GM21737 (cell line): ENCODE data around the gene USP7.

Source experiments
- ATAC-seq: cut with Tn5 transposase; IDR thresholded peaks from one replicate; pipeline ENCODE4 v1.9.1; 2021; ENCODE audit warnings: mild to moderate bottlenecking, moderate library complexity; ENCODE audit not compliant: unreplicated experiment

USP7 gene

GRCh38 chr16:8865145-8865882 lies 98.4 kb downstream of the USP7 start:
- no peak for ATAC-seq

GRCh38 chr16:8864480-8865110 lies 99.1 kb downstream of the USP7 start:
- ATAC-seq: no peak

DNA sequence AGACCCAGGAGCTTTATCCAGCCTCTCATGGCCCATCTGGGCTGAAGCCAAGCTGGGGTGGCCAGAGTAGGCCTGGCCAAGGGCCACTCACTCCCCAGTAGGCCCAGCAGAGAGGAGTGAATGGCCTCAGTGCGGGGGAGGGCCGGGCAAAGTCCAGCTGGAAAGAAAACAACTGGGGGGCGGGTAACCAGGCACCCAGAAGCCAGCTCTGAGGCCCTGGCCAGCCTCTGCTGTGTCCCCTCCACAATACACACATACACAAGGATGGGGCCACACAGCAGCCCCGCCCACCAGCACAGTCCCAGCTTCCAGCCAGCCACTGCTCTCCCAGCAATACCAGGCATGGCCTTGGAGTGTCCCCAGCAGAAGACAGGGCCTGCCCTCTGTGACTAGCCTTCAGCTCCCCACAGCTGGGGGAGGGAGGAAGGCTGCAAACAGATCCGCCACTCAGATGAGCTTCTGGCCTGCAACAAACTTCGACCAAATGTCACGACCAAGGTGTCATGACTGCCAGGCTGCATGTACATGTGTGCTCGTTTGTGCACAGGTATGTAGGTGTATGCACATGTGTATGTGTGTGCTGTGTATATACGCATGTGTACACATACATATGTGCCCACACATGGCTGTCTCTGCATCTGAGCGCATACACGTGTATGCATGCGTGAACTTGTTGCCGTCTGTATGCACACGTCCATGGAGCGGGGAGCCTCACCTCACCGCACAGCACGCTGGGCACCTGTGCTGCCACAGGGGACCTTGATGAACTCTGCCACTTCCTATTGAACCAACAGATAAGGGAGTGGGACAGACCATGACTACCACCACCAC lies 99.9 kb downstream of the USP7 start:
- no peak for ATAC-seq

GRCh38 chr16:8862309-8863130 lies 101.2 kb downstream of the USP7 start:
- no peak for ATAC-seq

DNA sequence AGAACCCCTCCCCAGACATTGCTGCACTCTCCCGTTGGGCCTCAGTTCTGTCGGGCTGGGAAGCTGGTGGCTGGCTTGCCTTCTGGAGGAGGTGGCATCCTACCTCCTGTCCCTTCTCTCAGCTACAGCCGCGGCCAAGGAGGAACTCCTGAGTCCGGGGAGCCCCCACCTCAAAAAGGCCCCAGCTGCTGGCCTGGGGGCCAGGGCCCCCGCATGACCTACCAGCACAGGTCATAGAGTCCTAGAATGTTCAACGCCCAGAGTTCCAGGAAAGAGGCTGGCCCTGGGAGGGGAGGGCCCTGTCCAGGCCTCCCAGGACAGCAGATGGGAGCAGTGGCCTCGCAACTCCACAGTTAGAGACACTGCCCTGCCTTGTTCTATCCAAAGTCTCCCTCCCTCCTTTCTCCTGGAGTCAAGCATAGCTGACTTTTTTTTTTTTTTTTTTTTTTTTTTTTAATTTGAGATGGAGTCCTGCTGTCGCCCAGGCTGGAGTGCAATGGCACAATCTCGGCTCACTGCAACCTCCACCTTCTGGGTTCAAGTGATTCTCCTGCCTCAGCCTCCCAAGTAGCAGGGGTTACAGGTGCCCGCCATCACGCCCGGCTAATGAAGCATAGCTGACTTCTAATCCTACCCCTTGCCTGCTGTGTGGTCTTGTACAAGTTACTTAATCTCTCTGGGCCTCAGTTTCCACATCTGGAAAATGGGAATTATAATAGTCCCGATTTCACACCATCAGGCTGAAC lies 102.0 kb downstream of the USP7 start:
- no peak for ATAC-seq

GRCh38 chr16:8859913-8860881 lies 103.5 kb downstream of the USP7 start:
- ATAC-seq: no peak

GRCh38 chr16:8858994-8859912 lies 104.5 kb downstream of the USP7 start:
- ATAC-seq: no peak

DNA sequence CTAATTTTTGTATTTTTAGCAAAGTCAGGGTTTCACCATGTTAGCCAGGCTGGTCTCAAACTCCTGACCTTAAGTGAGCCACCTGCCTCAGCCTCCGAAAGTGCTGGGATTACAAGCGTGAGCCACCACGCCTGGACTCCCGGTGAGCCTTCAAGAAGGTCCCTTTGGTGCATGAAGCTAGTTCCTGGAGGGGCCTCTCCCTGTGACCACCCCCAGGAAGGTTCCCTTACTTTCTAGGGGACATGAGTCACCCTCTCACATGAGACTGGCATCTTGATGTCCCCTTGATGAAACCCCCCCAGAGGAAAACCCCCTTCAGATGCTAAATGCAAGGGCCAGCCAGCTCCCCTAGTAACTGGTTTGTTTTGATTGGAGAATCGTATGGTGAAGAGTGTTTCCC lies 107.7 kb downstream of the USP7 start:
- ATAC-seq: no peak

DNA sequence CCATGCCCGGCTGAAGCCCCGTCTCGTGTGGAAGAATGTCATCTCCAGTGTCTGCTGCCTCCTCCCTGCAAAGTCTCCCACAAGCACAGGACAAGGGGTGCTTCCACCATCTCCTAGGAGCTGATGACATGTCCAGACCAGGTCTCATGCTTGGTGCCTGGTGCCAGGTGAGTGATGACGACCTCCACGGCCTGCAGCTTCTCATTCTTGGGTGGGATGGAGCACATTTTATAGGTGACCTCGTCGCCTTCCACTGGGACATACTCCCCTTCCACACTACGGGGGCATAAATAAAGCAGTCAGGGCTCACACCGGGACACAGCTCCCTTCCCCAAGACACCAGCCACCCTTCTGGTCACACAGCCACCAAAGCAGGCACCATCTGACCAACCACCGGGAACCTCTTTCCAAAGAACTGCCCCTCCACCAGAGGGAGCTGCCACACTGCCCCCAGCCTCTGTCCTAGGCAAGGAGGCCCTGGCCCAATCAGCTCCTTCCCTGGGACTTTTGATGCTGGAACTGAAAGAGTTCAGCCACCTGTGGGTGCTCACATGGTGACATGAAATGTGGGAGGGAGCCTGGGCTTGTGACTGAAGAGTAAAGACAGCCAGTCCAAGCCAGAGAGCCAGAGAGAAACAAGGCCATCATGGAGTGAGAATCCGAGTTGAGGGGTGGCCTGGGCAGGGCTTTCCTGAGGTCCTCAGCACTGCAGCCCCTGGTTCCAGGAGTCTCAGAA lies 108.5 kb downstream of the USP7 start:
- no peak for ATAC-seq

GRCh38 chr16:8854298-8854948 lies 109.3 kb downstream of the USP7 start:
- no peak for ATAC-seq

GRCh38 chr16:8853611-8854010 lies 110.1 kb downstream of the USP7 start:
- ATAC-seq: no peak

DNA sequence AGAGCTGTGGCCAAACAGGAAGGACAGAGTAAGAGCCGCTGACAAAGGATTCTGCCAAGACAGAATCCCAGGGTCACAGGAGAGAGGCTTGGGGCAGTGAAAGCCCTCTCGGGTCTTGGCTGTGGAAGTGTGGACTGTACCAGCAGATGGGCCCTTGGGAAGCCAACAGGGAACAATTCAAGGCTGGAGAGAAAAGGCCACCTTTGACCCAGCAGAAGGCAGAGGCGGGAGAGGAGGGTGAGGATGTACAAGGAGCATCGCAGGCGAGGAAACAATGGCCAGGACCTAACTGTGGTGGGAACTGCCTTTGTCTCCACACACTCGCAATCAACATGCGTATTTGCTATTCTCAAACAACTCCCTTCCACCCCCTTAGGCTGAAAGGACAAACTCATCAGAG lies 110.6 kb downstream of the USP7 start:
- ATAC-seq: no peak

DNA sequence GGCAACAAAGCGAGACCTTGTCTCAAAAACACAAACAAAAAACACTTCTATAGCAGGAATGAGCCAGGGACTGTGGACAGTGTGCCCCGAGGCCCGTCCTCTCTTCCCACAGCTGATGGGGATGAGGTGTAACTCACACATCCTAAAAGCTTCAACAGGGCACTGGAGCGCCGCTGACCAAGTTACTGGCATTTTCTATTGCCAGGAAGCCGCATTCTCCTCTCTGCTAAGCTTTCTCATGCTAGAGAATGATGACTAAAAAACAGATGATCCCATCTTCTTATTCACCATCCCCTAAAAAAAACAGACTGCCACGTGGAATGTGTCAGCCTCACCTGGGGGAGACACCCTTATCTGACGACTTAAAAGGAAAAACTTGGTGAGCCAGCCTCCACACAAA lies 111.2 kb downstream of the USP7 start:
- ATAC-seq: no peak

GRCh38 chr16:8851761-8852403 lies 111.8 kb downstream of the USP7 start:
- no peak for ATAC-seq

GRCh38 chr16:8850279-8850885 lies 113.3 kb downstream of the USP7 start:
- ATAC-seq: no peak

DNA sequence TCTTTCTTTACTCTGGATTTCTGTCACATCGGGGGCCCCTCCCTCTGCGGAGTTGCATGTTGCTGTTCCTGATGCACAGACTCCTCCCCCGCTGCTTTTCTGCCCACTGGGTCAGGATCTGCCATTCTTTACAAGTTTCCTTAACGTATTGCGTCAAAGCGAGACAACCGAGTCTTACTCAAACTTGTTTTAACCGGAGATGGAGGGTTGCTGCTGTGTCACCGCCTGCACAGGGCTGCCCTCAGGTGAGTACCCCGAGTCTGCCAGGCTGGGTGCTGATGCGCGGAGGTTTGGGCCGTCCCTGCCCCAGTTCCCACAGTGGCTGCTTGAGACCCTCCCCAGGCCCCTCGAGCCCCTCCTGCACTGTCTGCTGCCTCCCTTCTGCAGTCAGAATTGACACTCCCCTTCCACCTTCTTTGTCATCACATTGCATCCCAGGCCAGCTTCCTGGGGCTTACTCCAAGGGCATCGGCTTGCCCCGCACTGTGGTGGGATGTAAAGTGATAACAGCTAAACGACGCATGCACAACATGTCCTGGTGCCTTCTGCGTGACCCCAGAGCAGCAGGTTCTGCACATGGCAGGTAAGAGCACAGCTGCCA lies 114.2 kb downstream of the USP7 start:
- no peak for ATAC-seq
